Inferior parietal cortex (tissue), 1 donor: ENCODE data around the gene PRSS56.
"Not testable (repeated sequence)": the region's sequence is repeated elsewhere in the genome, so short reads cannot be mapped to it uniquely, and the experiment has no call there.

ENCODE experiments used
- DNase-seq: peaks from one replicate; pipeline ENCODE4 v3.0.0-alpha.2; 2016; ENCODE audit errors: extremely low spot score

Gene PRSS56

DNA sequence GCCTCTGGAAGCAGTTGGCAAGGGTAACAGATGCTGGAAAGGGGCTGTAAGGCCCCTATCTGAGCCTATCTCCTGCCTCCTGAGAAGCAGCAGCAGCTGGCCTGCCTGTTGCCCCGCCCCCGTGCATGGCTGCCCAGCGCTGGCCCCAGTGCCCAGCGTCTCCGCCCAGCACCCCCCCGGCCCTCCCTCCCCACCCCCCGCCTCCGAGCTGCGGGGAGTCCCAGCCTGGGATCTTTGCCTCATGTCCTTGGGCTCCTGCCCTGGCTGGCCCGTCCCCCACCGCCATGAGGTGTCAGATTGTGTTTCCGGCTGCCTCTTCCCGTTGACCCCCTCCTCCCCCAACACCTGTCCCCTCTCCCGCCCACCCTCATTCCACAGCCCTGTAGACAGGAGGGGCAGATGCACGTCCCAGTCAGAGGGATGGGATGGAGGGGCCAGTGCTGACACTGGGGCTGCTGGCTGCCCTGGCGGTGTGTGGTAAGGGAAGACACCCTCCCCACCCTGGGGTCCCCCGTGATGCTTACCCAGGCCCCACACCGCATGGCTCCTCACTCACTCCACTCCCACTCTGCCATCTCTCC lies 5.7 kb downstream of the PRSS56 start, which contains the start of gene CHRND:
TSS of gene CHRND (plus strand) at position 370 of the 581 bp plus-strand sequence. CDS start at position 426, 56 bp downstream.
- no peak for DNase-seq

DNA sequence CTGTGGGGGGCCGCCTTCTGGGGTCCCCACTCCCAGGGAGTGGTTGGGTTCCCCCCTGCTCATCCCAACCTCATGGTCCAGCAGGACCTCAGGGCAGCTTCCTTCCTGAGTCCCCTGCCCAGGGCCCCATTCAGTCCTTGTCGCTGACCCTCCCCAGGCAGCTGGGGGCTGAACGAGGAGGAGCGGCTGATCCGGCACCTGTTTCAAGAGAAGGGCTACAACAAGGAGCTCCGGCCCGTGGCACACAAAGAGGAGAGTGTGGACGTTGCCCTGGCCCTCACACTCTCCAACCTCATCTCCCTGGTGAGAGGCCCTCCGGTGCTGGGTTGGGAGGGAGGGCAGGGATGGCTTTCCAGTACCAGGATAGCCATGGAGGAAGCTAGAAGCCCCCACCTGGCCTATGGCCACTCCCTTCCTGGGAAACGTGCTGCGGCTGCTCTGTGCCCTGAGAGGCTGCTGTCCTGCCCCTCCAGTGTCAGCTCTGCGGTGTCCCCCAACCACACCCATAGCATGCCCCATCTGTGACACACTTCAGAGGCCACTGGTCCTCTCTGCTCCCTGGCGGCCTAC lies 6.3 kb downstream of the PRSS56 start:
- DNase-seq: no peak

DNA sequence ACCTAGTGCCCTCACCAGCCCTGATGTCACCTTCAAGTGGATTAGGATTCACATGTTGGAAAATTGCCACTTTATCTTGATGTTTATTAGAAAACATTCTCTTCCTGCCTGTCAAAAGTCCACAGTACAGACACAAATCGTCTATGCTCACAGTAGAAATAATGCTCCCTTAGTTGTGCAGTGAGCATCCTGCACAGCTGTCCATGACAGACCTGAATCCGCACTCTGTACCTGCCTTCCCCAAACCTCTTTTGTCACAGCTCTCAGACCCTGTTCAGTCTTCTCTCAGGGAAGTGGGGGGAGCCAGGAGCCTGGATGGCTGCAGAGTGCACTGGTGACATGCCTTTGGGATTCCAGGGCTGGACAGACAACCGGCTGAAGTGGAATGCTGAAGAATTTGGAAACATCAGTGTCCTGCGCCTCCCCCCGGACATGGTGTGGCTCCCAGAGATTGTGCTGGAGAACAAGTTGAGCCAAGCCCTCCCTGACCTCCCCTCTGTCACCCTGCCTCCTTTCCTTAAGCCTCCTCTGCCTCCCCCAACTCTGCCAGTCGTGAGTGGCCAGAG lies 7.8 kb downstream of the PRSS56 start:
- no peak for DNase-seq

DNA sequence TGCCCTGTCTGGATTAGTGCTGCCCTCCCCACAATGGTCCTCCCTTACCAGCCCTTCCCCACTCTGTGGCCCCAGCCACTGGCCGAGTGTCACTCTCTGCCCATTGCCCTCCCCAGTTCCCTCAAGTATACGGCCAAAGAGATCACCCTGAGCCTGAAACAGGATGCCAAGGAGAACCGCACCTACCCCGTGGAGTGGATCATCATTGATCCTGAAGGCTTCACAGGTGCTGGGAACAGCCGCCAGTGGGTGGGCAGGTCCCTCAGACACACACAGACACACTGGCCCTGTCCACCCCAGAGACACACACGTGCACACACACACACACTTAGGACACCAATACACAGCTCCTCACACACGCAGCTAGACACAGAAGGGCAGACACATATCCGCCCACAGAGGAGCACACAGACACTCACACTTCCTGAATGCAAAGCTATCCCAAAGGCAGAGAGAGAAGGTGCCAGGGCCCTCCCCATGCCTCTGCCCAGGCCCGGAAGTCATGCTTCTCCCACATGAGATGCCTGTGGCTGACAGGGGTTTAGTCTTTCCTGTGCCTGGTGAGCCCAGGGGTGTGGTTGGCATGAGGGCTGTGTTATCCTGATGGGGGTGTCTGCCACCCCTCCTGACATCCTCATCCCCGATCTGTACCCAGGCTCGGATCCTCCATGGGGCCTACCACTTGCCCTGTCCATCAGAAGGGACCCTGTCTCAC lies 8.7 kb downstream of the PRSS56 start:
- no peak for DNase-seq

DNA sequence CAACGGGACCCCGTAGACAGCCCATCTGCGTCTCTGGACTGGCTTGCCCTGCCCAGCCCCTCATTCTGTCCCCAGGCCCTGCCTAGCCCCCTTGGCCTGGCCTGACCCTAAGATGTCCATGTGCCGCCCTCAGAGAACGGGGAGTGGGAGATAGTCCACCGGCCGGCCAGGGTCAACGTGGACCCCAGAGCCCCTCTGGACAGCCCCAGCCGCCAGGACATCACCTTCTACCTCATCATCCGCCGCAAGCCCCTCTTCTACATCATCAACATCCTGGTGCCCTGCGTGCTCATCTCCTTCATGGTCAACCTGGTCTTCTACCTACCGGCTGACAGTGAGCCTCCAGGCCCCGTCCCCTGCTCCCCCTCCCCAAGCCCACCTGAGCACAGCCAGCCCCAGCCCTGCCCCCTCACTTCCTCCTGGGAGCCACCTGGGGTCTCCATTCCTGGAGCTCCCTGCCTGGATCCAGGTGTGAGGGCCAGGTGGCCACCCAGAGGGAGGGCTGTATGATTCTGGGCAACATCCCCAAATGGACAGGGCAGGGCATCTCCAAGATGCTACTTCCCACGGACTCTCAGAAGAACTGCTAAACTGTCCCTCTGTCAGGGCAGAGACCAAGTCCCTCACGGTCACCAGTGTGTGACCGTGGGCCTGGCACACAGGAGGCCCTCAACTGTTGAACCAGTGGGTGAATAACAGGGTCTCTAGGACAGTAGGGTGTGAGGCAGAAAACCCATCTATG lies 9.8 kb downstream of the PRSS56 start:
- DNase-seq: no peak

DNA sequence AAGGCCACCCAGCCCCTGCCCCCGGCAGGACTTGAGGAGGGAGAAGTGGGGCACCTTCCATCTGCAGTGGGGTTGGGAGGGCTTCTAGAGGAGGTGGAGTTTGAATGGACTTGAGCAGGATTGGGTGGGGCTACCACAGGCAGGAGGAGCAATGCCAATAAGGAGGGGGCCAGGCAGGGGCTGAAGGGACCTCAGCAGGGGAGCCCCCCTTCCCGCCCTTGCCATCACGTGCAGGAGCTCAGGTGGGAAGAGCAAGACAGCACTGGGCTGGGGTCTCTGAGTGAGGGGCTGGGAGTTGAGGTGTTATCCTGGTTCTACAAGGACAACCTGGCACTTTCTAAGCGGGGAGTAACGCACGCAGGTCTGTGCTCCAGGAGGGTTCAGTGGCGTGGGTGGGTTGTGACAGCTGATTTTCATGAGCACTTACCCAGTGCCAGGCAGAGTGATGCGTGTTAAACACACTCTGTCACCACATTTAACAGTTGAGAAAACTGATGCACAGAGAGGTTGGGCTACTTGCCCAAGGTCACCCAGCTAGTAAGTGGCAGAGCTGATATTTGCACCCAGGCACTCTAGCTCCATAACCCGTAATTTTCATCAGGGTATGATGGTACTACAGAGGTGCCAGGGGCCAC lies 10.6 kb downstream of the PRSS56 start:
- no peak for DNase-seq

DNA sequence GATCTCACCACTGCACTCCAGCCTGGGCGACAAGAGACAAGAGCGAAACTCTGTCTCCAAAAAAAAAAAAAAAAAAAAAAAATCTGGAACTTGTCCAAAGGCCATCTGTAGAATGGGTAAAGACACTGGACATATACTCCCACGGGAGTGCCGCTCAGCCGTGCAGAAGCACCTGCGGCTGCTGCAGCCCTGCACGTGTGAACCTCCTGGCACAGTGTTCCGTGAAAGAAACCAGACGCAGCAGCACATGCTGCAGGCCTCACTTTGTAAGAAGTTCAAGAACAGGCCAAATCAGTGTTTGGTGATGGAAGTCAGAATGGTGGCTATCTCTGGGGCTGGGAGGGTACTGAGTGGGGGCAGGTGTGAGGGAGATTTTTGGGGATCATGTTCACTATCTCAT lies 12.2 kb downstream of the PRSS56 start:
- no peak for DNase-seq

DNA sequence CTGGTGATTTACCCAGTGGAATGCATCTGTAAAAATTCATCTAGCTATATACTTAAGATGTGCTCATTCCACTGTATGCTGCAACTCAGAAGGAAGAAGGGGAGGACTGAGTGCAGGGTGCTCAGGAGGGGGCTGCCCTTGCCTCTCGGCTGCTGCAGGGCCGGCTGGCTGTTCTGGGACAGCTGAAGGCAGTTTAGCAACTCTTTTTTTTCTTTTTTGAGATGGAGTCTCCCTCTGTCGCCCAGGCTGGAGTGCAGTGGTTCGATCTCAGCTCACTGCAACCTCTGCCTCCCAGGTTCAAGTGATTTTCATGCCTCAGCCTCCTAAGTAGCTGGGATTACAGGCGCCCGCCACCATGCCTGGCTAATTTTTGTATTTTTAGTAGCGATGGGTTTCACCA lies 12.6 kb downstream of the PRSS56 start:
- not testable (repeated sequence) for DNase-seq

DNA sequence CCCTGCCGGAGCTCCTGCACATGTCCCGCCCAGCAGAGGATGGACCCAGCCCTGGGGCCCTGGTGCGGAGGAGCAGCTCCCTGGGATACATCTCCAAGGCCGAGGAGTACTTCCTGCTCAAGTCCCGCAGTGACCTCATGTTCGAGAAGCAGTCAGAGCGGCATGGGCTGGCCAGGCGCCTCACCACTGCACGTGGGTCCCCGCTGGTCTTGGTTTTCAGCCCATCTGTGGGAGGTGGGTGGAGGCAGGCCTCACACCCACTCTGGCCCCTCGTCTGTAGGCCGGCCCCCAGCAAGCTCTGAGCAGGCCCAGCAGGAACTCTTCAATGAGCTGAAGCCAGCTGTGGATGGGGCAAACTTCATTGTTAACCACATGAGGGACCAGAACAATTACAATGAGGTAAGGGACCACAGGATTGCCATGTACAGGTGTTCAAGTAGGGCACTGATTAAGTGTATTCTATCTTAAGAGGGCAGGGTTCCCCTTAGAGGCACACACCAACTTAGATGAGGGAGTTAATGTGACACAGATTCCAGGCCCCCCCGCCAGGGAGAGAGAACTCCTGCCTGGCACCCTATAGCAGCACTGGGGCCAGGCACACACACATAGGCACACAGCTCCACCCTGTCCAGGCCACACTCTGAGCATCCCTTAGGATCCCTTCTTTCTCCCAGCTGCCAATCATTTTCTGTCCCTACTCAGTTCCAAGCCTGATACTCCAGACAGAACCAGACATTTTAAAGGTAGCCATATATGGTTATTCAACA lies 13.9 kb downstream of the PRSS56 start:
- no peak for DNase-seq

DNA sequence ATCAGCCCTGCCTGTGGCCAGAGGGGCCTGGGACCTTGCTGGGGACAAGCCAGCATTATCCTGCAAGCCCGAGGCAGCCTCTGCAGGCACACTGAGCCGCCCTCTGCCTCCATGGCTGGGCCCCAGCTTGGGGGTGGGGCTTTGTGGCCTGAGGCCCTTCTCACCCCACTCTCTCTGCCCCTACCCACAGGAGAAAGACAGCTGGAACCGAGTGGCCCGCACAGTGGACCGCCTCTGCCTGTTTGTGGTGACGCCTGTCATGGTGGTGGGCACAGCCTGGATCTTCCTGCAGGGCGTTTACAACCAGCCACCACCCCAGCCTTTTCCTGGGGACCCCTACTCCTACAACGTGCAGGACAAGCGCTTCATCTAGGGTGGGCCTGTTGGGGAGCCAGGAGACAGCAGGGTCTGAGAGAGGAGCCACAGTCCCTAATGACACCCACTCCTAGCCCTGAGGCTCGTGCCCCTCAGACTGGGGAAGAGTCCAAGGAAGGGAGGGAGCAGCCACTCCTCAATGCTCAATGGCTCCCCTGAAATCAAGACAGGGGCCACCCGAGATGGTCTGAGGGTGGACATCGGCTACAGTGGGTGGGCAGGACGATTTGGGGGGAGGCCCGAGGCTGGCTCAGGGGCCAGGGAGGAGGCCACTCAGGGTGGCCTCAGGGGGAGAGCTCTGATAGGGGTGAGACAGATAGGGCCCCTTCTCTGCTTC lies 14.9 kb downstream of the PRSS56 start:
- DNase-seq: no peak

DNA sequence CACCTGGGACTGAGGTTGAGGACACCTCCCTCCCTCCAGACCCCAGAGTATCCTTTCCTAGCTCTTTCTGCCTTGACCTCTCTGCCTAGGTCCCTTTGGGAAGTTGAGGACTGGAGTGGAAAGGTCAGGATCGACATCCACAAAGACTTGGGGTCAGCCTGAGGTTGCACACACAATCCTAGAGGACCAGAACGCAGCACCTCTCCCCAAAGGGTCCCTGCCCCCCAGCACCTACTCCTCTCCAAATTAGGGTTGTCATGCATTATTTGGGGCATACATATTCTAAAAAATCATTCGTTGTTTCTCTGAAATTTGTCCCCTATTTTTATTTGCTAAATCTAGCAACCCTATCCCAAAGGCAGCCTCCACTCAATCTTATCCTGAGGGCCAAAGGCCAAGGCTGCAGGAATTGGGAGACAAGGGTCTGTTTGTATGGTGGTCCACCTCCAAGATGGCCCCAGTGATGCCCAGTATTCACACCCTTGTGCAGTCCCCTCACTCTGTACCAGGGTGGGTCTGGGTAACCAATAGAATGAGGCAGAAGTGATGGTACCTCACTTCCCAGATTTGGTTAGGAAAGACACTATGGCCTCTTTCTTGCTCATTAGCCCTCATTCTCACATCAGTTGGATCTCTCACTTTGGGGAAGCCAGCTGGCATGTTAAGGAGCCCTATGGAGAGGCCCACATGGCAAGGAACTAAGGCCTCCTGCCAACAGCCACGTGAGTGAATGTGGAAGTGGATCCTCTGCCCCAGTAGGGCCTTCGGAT lies 15.8 kb downstream of the PRSS56 start:
- no peak for DNase-seq

DNA sequence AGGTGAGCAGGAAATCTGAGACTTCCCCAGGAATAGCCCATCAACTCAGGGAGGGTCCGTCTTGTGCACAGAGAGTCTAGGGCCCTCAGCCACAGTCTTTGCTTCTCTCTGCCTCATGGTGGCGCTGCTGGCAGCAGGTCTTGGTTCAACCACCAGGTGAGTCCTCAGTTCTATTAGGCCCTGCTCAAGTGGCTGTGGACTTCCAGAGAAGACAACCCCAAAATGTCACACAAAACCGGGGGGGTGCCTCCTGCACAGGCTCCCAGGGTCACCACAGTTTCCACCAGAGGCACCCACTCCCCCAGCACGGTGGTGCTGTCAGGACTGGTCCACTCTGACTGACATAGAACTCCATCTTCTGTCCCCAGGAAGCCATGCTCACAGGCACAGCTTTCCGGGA lies 16.9 kb downstream of the PRSS56 start:
- no peak for DNase-seq

DNA sequence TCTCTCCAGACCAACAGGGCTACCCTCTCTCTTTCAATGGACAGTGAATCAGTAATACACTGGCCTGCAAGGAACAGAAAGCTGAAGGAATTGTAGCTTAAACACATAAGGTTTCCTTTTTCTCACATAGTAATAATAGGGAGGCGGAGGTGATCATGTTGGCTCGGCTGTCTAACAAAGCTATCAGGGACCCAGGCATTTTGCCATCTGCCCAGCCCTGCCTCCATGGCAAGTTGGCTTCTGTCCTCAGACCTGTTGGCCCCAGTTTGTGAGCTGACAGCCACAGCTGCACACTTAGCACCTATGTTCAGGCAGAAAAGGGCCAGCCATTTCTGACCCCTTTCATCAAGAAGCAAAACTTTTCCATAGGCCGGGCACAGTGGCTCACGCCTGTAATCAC lies 17.3 kb downstream of the PRSS56 start:
- no peak for DNase-seq

DNA sequence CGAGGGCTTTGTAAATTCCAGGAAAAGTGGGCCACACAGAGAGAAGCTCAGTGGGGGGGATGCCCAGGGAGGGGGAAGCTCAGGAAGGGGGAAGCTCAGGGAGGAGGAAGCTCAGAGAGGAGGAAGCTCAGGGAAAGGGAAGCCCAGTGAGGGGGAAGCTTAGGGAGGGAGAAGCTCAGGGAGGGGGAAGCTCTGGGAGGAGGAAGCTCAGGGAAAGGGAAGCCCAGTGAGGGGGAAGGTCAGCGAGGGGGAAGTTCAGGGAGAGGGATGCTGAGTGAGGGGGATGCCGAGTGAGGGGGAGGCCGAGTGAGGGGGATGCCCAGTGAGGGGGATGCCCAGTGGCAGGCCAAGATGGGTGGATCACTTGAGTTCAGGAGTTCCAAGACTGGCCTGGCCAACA lies 18.5 kb downstream of the PRSS56 start:
- no peak for DNase-seq

DNA sequence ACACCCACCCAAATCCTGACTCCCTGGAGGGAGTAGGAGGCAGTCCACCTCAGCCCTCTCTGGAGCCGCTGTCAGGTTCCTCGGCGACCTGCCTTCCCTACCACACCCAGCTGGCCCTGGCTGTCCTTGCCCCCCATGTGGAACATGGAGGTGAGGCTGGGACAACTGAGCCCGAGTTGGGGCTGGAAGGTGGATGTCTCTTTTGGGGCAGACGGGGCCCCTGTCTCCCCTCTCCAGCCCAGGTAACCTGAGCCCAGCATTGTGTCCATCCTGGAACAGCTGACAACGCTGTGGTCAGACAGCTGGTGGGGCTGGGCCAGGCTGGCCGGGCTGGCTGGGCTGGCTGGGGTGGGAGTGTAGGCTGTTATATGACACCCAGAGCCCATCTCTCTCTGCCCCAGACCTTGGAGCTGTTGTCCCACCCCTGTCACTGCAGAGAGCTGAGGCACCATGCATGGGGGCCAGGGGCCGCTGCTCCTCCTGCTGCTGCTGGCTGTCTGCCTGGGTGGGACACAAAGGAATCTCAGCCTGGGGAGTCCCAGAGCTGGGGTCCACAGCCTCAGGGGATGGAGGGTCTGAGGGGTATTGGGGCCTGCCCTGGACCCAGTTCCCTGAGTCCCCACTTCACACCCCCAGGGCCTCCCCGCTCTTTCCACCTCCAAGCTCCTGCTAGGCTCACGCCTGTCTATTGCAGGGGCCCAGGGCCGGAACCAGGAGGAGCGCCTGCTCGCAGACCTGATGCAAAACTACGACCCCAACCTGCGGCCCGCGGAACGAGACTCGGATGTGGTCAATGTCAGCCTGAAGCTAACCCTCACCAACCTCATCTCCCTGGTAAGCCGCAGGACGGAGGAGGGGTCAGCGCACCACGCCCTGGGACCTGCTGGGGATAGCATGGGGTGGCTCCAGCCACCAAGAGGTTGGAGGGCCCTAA lies 19.4 kb downstream of the PRSS56 start, which contains the start of gene CHRNG:
TSS of gene CHRNG (plus strand) at position 395 of the 934 bp plus-strand sequence. CDS start at position 451, 56 bp downstream.
- no peak for DNase-seq

DNA sequence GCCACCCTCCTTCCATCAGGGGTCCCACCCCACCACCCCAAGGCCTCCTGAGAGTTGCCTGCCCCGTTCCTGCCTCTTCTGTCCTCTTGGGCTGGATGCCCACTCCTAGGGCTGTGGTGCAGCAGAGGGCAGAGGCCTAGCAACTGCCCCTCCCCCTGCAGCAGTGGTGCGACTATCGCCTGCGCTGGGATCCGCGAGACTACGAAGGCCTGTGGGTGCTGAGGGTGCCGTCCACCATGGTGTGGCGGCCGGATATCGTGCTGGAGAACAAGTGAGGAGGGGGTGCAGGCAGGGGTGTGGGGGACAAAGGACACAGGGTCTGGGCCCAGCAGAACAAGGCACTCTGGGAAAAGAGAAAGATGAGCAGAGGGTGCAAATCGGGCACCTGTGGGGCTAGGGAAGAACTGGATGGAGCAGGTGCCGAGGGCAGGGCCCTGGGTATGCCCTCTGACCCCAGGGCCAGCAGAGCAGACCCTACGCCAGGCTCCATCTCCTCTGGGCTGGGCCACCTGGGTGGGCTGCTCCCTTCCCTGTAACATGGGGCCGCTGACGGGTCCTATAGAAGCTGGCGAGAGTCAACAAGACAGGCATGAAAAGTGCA lies 20.4 kb downstream of the PRSS56 start:
- DNase-seq: no peak

DNA sequence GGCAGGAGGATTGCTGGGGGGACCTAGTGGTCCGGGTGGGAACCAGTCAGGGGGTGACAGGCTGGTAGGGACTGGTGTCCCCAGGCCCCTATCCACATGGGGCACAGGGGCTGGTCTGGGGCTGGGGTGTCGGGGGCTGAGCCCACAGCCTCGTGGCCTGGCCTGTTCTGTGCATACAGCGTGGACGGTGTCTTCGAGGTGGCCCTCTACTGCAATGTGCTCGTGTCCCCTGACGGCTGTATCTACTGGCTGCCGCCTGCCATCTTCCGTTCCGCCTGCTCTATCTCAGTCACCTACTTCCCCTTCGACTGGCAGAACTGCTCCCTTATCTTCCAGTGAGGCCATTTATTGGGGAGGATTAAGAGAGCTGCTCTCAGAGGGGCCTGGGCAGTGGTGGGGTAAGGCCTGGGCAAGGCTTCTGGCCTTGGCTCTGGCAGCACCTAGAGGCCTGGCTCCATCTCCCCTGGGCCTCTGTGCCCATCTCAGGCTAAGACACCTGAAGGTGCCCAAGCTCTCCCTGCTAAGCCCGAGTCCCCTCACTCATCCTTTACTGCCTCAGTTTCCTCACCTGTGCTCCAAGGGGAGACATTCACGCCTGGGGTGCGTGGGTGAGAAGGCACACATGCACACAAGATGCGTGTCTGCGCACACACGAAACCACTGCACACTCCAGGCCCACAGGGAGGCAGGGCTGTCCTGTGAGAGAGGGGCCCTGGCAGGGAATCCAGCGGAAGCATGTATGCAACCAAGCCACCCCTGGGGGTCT lies 21.2 kb downstream of the PRSS56 start:
- DNase-seq: no peak
